K562 (cell line): ENCODE results near the gene DNAAF1. TPM values are rescaled to one million over a fixed set of nuclear protein-coding genes. Genes with fewer than 3 reads are reported as not detected.

Source experiments
- BACH1 ChIP-seq: fragments of 200-800 bp; sonication (Bioruptor generic); IDR thresholded peaks from 2 replicates; pipeline ENCODE4 v1.6.1; 2016; ENCODE audit warnings: missing genetic modification characterization, missing compliant biosample characterization
- BCOR ChIP-seq: fragments of 450-650 bp; IDR thresholded peaks from 2 replicates; pipeline ENCODE4 v1.6.1; 2016
- CBFA2T2 ChIP-seq: fragments of 450-650 bp; conservative IDR thresholded peaks from 2 replicates; pipeline ENCODE4 v1.6.1; 2017; ENCODE audit warnings: mild to moderate bottlenecking
- ELF2 ChIP-seq: fragments of 250-450 bp; sonication (Bioruptor Pico); IDR thresholded peaks from 2 replicates; pipeline ENCODE4 v1.5.0; 2021; ENCODE audit warnings: mild to moderate bottlenecking
- MED1 ChIP-seq: sonication (generic); formaldehyde crosslinking; IDR thresholded peaks from 2 replicates; pipeline ENCODE4 v1.8.1; 2023; ENCODE audit warnings: missing genetic modification reagents, borderline replicate concordance
- NFE2 ChIP-seq: IDR thresholded peaks from 2 replicates; pipeline ENCODE4 v1.6.1; 2014; ENCODE audit warnings: antibody characterized with exemption, low read depth
- NONO ChIP-seq, 2 experiments: fragments of 200-400 bp in 1 of 2; fragments of 450-650 bp in 1 of 2; formaldehyde crosslinking in 1 of 2; IDR thresholded peaks; 2 replicates each; pipeline ENCODE4 v1.6.1; 2017; ENCODE audit warnings: low read depth in 2 of 2, mild to moderate bottlenecking in 2 of 2, moderate library complexity in 2 of 2, low read length in 1 of 2
- SRF ChIP-seq, 2 experiments: fragments of 250-450, 450-650 bp in 1 of 2; sonication (Bioruptor Pico) in 1 of 2; sonication (generic) in 1 of 2; formaldehyde crosslinking; IDR thresholded peaks; 2 replicates each; pipeline versions ENCODE4 v1.5.0 to v1.5.1; 2020 to 2022; ENCODE audit warnings: mild to moderate bottlenecking in 1 of 2, missing genetic modification reagents in 1 of 2
- ZFX ChIP-seq: sonication (generic); formaldehyde crosslinking; IDR thresholded peaks from 2 replicates; pipeline ENCODE4 v1.8.0; 2022; ENCODE audit warnings: mild to moderate bottlenecking, missing genetic modification reagents, moderate library complexity
- ZNF584 ChIP-seq: fragments of 200-800 bp; sonication (Bioruptor generic); IDR thresholded peaks from 2 replicates; pipeline ENCODE4 v1.6.1; 2016; ENCODE audit warnings: low read depth, mild to moderate bottlenecking, missing genetic modification characterization, missing compliant biosample characterization
- ZNF696 ChIP-seq: fragments of 250-450 bp; sonication (Bioruptor Pico); conservative IDR thresholded peaks from 2 replicates; pipeline ENCODE4 v1.4.0; 2020; ENCODE audit warnings: mild to moderate bottlenecking, moderate library complexity
- ZNF766 ChIP-seq: fragments of 200-800 bp; sonication (Bioruptor generic); conservative IDR thresholded peaks from 2 replicates; pipeline ENCODE4 v1.6.1; 2016; ENCODE audit warnings: missing genetic modification characterization, missing compliant biosample characterization
- polyA plus RNA-seq, 8 experiments: library from polyadenylated mRNA; depleted of rRNA in 4 of 8; stranded (reverse) in 5 of 8; unstranded in 3 of 8; fragments of >200 nt; fragmentation: Nextera tagmentation in 2 of 8; fragmentation: Illumina TruSeq in 1 of 8; extraction: Ambion mirVana in 2 of 8; extraction: Trizol in 1 of 8; gene quantifications; 2 replicates each; pipeline versions ENCODE4 v1.2.1 to v1.2.3, GENCODE V29; 2011 to 2014; ENCODE audit warnings: inconsistent platforms in 1 of 8, missing spikeins in 1 of 8
- total RNA-seq, 7 experiments: library from RNA; depleted of rRNA in 6 of 7; stranded (reverse); fragments of >200 nt in 6 of 7; fragmentation: Illumina TruSeq in 2 of 7; extraction: Trizol in 2 of 7; gene quantifications; 2 replicates each; pipeline versions ENCODE4 v1.2.1 to v1.2.3, GENCODE V29; 2011 to 2021; ENCODE audit warnings: low replicate concordance in 1 of 7
- TF ChIP-seq, protein P1 (sequence below): sonication (generic); formaldehyde crosslinking; IDR thresholded peaks from 2 replicates; pipeline ENCODE4 v1.9.0; 2022; ENCODE audit warnings: mild to moderate bottlenecking, missing genetic modification reagents
- TF ChIP-seq, protein P2 (sequence below): IDR thresholded peaks from 3 replicates; pipeline ENCODE4 v1.6.1; 2011; ENCODE audit warnings: borderline replicate concordance, mild to moderate bottlenecking; ENCODE audit not compliant: insufficient read length, insufficient read depth
- TF ChIP-seq, protein P3 (sequence below): fragments of 450-650 bp; IDR thresholded peaks from 2 replicates; pipeline ENCODE4 v1.7.1; 2018; ENCODE audit warnings: mild to moderate bottlenecking, low read depth; ENCODE audit not compliant: partially characterized antibody
- TF ChIP-seq, protein P4 (sequence below): fragments of 250-450 bp; sonication (Bioruptor Pico); IDR thresholded peaks from 2 replicates; pipeline ENCODE4 v1.4.0; 2020; ENCODE audit warnings: mild to moderate bottlenecking, moderate library complexity, borderline replicate concordance
- TF ChIP-seq, protein P5 (sequence below): fragments of 450-650 bp; conservative IDR thresholded peaks from 2 replicates; pipeline ENCODE4 v1.6.1; 2016; ENCODE audit warnings: missing genetic modification characterization, low read depth, mild to moderate bottlenecking, control low read depth, missing compliant biosample characterization

DNAAF1 gene
- total and polyA plus RNA-seq, 9 of the 15 experiments (the other 6 are each of a cell fraction or from before 2014, with no cell fraction given): 0.01 TPM; not detected in 8

DNA sequence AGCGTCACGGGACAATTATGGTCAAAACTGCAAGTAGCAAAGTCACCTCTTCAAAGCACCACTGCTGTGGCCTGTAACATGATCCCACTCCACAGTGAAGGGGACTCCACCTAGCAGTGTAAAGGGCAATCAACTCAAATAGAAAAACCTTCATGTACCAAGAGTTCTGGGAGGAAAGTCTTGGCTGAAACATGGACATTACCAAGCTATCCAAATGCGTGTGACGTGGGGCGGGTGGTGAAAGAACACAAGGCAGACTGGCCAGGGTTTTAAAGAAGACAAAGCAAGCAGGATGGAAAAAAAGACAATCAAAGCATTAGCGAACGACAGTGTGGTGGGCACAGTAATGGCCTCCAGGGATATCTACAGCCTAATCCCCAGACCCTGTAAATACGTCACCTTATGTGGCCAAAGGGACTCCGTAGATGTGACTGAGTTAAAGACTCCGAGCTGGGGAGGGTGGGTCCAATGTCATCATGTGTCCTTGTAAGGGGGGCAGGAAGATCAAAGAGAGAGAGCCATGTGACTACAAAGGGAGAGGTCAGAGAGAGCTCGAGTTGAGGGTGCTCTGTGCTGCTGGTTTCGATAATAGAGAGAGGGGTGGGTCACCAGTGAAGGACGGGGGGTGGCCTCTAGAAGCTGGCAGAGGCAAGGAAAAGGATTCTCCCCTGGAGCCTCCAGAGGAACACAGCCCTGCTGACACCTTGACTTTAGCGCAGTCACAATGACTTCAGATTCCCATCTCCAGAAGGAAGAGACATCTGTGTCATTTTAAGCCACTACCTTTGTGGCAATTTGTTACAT lies 6.1 kb upstream of the DNAAF1 start (continued):
- TF ChIP-seq, protein P1, sequence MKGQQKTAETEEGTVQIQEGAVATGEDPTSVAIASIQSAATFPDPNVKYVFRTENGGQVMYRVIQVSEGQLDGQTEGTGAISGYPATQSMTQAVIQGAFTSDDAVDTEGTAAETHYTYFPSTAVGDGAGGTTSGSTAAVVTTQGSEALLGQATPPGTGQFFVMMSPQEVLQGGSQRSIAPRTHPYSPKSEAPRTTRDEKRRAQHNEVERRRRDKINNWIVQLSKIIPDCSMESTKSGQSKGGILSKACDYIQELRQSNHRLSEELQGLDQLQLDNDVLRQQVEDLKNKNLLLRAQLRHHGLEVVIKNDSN: peak; percentile 81
- TF ChIP-seq ZNF696 (CRISPR knock-in tag) (peak; percentile 68; the same call in 1 of the 2 replicates), ZNF766 (no peak; the same call in 1 of the 2 replicates), NONO (IDR thresholded peaks at IDR 0.05; ENCODE audit: low read depth in 2 of 2, low read length in 1 of 2) (no peak), ZFX (CRISPR knock-in tag) (no peak), ZNF584 (CRISPR knock-in tag) (peak; percentile 92), BCOR (no peak; the same call in 1 of the 2 replicates), MED1 (CRISPR knock-in tag) (no peak), NFE2 (peak; percentile 84), SRF (CRISPR knock-in tag; IDR thresholded peaks at IDR 0.05) (peak; percentile 54 to 56; a peak in 1 of 4 replicates), ELF2 (CRISPR knock-in tag) (no peak), CBFA2T2 (peak; percentile 51), BACH1 (peak; percentile 72)
- TF ChIP-seq, protein P2, sequence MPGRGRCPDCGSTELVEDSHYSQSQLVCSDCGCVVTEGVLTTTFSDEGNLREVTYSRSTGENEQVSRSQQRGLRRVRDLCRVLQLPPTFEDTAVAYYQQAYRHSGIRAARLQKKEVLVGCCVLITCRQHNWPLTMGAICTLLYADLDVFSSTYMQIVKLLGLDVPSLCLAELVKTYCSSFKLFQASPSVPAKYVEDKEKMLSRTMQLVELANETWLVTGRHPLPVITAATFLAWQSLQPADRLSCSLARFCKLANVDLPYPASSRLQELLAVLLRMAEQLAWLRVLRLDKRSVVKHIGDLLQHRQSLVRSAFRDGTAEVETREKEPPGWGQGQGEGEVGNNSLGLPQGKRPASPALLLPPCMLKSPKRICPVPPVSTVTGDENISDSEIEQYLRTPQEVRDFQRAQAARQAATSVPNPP: no peak
- TF ChIP-seq, protein P3, sequence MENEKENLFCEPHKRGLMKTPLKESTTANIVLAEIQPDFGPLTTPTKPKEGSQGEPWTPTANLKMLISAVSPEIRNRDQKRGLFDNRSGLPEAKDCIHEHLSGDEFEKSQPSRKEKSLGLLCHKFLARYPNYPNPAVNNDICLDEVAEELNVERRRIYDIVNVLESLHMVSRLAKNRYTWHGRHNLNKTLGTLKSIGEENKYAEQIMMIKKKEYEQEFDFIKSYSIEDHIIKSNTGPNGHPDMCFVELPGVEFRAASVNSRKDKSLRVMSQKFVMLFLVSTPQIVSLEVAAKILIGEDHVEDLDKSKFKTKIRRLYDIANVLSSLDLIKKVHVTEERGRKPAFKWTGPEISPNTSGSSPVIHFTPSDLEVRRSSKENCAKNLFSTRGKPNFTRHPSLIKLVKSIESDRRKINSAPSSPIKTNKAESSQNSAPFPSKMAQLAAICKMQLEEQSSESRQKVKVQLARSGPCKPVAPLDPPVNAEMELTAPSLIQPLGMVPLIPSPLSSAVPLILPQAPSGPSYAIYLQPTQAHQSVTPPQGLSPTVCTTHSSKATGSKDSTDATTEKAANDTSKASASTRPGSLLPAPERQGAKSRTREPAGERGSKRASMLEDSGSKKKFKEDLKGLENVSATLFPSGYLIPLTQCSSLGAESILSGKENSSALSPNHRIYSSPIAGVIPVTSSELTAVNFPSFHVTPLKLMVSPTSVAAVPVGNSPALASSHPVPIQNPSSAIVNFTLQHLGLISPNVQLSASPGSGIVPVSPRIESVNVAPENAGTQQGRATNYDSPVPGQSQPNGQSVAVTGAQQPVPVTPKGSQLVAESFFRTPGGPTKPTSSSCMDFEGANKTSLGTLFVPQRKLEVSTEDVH: peak; percentile 17
- TF ChIP-seq, protein P4, sequence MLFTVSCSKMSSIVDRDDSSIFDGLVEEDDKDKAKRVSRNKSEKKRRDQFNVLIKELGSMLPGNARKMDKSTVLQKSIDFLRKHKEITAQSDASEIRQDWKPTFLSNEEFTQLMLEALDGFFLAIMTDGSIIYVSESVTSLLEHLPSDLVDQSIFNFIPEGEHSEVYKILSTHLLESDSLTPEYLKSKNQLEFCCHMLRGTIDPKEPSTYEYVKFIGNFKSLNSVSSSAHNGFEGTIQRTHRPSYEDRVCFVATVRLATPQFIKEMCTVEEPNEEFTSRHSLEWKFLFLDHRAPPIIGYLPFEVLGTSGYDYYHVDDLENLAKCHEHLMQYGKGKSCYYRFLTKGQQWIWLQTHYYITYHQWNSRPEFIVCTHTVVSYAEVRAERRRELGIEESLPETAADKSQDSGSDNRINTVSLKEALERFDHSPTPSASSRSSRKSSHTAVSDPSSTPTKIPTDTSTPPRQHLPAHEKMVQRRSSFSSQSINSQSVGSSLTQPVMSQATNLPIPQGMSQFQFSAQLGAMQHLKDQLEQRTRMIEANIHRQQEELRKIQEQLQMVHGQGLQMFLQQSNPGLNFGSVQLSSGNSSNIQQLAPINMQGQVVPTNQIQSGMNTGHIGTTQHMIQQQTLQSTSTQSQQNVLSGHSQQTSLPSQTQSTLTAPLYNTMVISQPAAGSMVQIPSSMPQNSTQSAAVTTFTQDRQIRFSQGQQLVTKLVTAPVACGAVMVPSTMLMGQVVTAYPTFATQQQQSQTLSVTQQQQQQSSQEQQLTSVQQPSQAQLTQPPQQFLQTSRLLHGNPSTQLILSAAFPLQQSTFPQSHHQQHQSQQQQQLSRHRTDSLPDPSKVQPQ (CRISPR knock-in tag): peak; percentile 17; the same call in 1 of the 2 replicates
- TF ChIP-seq, protein P5, sequence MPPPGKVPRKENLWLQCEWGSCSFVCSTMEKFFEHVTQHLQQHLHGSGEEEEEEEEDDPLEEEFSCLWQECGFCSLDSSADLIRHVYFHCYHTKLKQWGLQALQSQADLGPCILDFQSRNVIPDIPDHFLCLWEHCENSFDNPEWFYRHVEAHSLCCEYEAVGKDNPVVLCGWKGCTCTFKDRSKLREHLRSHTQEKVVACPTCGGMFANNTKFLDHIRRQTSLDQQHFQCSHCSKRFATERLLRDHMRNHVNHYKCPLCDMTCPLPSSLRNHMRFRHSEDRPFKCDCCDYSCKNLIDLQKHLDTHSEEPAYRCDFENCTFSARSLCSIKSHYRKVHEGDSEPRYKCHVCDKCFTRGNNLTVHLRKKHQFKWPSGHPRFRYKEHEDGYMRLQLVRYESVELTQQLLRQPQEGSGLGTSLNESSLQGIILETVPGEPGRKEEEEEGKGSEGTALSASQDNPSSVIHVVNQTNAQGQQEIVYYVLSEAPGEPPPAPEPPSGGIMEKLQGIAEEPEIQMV (tag): peak; percentile 54; the same call in 1 of the 2 replicates
